NCI-H187 (cell line): ENCODE results near the gene ASL.
"Not testable (repeated sequence)": the region's sequence is repeated elsewhere in the genome, so short reads cannot be mapped to it uniquely, and the experiment has no call there.

Experiments
- DNase-seq, 2 experiments: peaks; one replicate each; lab custom pipeline; 2025; lab: John Stamatoyannopoulos, UW

ASL gene

GRCh38 chr7:66119245-66119850 lies 43.7 kb downstream of the ASL start:
- no peak for DNase-seq

GRCh38 chr7:66123175-66123528 lies 47.5 kb downstream of the ASL start:
- DNase-seq = no peak

- not testable (repeated sequence) for DNase-seq
Measured at GRCh38 chr7:66124569-66124861, 48.9 kb downstream of the ASL start.

GRCh38 chr7:66125052-66125694 lies 49.6 kb downstream of the ASL start:
- no peak for DNase-seq

- DNase-seq = not testable (repeated sequence)
Measured at GRCh38 chr7:66125781-66126352, 50.2 kb downstream of the ASL start.

- DNase-seq = not testable (repeated sequence)
Measured at GRCh38 chr7:66127172-66127571, 51.6 kb downstream of the ASL start.

- DNase-seq = no peak
Measured at GRCh38 chr7:66138994-66139752, 63.6 kb downstream of the ASL start.

GRCh38 chr7:66140924-66141323 lies 65.3 kb downstream of the ASL start:
- DNase-seq = no peak

GRCh38 chr7:66142334-66142733 lies 66.7 kb downstream of the ASL start:
- DNase-seq = no peak

GRCh38 chr7:66142996-66143395 lies 67.4 kb downstream of the ASL start:
- no peak for DNase-seq
